Kidney capillary endothelial cell (primary cell): ENCODE results near the gene EEPD1.

Experiments used
- DNase-seq: peaks from one replicate; pipeline ENCODE4 v3.0.0-alpha.2; 2018; ENCODE audit warnings: low spot score

Gene EEPD1

DNA sequence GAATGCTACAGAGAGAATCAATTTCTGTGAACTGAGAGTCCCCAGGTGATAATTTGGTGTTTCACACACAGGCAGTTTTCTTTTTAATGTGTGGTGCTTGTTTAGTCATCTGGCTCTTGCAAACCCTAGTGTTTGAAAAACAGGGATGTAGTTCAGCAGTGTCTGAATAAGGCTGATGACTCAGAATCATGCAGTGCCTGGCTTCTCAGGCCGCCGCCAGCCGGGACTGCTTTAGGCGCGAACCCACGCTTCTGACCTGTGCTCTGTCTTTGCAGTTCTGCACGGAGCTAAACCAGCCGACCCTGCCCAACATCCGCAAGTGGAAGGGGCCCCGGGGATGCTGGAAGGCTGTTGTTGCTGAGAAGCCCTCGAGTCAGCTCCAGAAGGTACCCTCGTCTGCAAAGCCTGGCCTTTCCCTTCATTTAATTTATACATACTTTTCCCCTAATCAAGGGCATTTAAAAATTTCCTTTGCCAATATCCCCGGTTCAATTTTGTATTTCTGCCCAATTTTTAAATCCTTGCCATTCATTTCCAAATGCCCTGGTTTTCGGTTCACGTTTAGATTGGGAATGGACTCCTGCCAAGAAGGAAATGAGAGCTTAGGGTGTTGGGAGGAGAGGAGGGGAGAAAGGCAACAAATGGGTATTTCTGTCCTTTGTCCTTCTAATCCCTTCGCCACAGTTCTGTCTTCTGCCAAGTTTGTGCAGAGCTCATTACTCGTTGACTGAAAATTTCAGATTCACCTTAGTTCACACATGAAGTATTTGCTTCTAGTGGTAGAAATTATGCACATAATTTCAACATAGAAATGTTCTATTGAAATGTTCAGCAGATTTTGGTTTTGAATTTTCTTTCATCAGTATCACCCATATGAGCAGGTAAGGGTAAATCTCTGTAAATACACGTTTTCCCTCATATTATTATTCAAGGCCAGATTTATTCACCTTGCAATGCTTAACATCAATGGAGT, 128.1 kb downstream of the EEPD1 start:
- peak; percentile 68 for DNase-seq

DNA sequence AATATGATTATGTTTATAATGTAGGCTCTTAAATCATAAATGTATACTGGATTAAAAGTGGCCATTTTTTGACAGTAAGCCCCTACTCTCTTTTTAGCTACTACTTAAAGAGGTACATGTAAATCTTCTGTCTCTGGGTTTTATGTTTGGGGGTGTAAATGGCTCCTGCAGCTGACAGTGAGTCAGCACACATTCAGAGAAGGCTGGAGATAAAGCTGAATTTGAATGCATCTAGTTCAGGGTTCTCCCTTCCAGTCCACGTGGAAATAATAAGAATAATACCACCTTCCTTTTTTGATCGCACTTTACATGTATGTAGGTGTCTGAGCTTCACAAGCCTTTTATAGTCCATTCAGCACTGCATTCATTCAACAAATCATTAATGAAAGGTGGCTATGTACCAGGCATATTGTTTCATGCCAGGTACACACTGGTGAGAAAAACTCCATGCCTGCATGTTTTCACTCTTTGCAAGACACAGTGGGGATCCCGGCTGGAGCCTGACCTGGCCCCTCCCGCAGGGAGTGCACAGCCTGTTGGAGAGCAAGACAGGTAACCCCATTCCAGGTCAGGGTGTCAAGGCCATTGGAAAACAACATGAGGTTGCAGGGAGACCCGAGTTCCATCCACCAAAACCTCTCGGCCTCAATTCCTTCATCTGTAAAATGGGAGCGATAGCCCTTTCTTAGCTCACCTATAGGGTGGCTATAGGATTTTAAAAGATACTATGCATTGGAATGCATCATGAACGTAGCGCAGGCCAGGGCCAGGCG, 129.1 kb downstream of the EEPD1 start:
- DNase-seq = no peak

DNA sequence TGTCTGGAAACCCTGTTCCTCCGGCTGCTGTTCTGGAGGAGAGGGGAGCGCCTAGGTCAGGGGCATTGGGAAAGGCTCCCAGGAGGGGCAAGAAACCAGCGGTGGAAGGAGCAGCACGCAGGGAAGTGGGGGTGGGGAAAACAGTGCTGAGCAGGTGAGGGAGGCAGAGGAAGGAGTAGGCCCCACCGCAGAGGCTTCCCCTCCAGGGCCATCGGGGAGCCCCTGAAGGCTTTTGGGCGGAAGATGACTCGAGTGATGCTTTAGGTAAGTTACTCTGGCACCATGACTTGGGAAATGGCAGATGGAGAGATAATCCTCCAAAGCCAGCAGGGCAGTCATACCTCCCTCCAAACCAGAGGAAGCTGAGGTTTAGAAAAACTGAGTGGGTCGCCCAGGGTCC, 130.1 kb downstream of the EEPD1 start:
- DNase-seq = no peak

DNA sequence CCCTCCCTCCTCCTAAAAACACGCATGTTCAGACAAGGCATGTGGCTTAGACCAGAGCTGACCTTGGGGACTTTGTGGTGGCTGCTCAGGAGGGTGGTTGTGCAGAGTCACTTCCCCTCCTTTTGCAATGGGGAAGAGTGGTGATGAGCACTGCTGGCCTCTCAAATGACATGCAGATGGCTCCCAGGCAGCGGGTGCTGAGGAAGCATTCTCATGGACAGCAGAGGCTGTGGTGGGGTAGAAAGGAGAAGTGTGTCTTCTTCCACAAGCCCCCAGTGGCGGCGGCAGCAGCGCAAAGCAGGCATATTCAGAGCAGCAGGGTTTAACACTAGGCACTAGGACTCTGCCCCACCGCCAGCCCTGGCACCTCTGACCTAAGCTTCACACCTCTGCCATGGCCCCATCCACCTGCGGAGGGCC, 130.7 kb downstream of the EEPD1 start:
- DNase-seq = no peak

DNA sequence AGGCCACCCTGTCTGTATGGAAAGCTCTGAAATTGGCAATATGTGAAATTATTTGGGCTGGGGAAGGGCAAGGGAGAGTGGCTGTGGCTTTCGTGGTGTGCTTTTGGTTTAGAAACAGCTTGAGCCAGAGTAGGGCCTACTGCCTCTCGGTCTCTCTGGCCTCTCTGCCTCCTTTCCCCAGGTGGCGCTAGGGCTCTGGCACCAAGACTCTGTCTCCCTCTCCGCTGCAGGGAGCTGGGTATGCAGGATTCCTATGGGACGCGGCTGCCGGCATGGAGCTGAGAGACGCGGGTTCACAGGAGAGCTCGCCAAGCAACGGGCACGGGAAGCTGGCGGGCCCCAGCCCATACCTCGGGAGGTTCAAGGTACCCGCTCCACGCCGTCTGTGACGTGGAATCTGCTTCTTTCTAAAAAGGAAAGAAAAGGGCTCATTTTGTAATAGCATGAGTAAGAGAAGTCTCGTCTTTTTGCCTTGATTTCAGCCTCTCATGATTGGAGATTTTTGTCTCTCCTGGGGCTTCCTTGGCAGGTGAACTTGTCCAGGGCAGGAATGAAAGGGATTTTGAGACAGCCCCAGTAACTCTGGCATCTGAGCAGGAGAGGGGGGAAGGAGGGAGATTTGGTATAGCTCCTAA, 131.5 kb downstream of the EEPD1 start:
- no peak for DNase-seq

DNA sequence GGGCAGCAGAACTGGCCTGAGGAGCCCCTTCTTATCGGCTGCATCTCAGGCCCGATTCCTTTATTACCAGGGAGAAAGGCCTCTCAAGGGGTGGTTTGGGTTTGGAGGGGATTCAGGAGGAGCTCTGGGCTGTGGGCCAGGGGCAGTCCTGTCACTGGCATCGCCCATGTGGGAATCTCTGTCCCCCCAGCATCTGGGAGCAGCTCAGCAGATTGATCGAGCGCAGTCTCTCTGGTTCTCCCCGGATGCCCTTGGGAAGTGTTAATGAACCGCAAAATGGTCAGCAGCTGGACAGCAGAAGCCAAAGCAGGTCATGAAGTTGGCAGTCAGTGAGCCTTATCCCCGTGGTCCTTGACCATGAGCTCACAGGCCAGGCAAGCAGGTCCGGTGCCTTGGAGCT, 132.2 kb downstream of the EEPD1 start:
- no peak for DNase-seq

DNA sequence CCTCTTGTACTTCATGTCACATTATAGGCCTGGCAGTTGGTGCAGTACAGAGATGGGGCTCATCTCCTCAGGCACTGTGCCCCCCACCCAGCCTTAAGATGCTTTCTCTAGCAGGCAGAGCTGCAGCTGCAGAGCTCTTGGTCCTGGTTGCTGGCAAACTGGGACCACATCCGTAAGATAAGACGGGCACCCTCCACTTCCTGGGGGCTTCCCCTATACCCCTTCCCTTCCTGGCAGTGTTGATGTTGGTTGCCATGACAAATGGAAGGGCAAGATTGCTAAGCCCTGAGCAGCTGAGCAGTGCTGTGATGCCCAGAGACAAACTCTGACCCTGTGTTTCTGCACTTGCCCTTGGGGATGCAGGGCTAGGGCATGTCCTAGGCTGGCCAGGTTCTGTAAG, 133.2 kb downstream of the EEPD1 start:
- no peak for DNase-seq

DNA sequence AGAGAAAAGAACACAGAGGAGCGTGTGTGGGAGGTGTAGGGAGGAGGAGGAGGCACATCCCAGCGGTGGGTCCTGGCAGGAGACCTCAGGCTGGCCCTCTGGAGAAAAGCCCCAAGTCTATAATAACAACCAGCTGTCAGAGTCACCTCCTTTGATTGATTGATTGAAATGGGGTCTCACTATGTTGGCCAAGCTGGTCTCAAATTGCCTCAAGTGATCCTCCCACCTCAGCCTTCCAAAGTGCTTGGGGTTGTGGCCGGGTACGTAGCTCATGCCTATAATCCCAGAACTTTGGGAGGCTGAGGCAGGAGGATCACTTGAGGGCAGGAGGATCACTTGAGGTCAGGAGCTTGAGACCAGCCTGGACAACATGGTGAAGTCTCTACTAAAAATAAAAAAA, 133.6 kb downstream of the EEPD1 start:
- no peak for DNase-seq

DNA sequence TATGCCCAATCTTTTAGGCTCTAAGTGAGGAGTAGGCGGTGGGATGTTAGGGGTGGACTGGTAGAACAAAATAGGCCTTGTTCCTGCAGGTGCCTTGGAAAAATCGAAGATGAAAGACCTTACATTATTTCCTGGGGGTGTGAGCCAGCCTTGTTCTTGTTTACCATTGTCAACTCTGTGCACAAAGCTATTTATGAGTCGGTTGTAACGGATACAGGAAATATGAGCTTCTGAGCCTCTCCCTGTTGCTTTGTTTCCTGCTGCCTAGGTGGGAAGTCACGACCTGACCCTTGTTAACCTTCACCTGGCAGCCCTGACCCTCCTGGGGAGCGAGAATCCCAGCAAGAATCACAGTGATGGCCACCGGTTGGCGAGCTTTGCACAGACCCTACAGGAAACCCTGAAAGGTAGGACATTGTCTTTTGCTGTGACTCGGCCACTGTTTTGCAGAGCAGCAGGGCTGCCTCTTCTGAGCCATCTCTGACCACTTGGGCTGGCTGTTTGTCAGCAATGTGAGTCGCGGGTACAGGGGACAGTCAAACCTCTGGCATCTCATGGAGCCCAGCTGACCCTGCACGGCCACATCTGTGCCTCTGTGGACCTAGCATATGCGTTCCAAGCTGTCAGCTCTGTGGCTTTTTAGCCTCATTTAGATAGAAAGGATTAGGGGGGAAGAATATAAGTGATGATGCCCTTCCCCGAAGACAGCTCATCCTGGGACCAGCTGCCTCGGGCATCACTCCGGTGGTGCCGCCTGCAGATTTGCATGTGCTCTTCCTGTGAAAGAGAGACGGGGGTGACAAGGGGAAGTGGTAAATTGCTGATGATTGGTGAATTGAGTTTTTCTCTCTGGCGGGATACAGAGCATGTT, 134.6 kb downstream of the EEPD1 start:
- DNase-seq = peak; percentile 69

DNA sequence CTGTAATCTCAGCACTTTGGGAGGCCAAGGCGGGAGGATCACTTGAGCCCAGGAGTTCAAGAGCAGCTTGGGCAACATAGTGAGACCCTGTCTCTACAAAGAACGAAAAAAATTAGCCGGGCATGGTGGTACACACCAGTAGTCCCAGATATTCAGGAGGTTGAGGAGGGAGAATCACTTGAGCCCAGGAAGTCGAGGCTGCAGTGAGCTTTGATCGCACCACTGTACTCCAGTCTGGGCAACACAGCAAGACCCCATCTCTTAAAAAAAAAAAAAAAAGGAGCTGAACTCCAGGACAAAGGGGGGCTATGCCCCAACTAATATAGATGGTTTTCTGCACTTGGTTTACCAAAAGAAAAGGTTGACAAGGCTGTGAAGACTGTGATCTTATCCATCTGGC, 135.4 kb downstream of the EEPD1 start:
- DNase-seq = no peak

DNA sequence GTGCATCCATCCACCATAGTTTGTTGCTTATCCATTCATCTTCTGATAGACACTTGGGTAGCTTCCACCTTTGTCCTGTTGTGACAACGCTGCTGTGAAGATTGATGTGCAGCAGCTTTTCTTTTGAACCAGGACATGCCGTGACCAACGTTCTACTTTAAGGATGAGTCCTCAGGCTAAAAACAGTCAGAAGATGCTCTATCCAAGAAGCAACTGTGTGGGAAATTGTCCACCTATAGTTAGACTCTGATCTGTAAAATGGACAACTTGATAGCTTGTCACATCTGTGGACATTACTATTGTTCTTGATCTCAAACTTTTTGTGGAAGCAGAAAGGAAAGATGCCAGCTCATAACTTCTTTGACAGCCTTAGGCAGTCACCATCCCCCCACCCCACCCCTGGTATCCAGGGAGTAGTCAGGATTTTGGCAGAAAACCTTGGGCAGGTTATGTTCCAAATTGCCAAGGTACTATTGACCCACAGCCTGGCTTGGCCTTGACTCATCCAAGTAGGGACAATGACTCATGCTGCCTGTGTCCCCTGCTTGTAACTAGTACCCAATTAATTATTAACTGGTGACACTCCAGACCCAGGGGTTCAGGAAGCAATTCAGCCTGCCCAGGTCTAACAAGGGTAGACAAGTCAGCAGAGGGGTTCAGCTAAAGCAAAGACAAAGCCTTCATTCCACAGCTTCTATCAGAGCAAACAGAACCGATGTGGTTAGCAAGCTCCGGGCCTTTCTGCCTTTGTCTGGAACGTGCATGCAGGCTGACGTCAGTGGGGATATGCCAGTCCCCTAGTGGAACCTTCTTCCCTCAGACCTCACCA, 137.0 kb downstream of the EEPD1 start:
- DNase-seq = no peak

DNA sequence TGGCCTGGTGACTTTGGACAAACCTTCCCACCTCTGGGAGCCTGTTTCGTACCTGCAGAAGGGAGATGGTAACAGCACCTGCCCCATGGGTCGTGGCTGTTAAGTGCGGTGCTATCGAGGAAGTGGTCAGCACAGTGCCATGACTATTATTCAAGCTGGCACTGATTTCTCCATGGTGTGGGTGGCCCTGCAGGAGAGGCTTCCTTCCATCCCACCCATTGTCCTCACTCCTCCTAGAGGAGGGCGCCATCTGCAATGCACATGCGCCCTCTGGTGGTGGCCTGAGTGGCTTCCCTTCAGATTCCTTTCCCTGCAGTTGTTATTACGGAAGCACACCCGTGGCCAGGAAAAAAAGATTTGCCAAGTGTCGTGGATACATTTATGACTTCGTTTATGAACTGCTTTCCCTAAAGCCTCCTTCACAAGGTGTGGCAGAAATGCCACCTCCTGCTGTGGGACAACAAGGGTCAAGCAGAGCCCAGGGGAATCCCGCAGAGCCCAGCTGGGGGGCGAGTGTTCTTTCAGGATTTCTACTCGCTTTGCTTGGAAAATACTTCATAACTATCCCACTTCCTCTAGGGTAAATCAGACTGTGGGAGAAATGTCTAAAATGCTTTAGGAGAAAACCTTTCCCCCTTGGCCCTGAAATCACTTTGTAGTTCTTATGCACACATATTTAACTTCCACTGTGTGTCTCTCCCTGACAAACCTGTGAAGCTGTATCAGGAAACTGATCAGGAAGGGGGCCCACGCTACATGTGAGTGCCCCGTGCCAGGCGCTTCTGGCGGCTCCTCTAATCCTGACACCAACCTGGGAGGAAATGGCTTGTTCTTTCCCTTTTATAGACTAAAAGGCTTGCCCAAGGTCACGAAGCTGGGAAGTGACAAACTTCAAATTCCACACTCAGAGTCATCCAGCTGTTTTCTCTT, 138.6 kb downstream of the EEPD1 start:
- peak; percentile 93 for DNase-seq

DNA sequence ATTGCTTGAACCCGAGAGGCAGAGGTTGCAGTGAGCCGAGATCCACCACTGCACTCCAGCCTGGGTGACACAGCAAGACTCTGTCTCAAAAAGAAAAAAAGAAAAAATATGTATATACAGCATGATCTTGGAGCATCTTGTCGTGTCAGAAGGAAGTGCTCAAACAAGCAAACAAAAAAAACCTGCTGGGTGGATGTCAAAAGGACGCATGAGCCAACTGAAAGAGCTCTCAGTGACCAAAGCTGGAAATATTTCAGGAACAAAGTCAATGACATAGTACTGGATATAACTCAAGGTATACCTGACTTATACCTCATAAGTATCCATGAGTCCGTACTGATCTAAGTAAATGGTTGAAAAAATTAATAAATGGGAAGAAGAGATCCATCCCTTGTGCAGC, 142.0 kb downstream of the EEPD1 start:
- DNase-seq = no peak

DNA sequence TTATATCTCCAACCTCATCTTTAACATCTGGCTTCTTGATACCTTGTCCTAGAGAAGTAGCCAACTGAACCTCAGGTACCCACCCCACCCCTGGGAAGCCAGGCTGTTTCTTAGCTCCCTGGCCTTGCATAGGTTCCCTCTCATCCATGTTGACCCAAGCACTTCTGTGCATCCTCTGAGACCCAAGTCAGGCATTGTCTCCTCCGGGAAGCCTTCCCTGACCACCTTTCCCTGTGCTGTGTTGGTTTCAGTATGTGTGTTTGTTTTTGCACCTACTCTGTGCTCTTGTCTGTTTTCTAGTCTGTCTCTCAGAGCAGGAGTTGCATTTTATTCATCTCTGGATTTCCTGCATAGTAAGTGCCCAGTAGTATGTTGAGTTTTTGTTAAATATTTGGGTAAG, 143.2 kb downstream of the EEPD1 start:
- DNase-seq = no peak

DNA sequence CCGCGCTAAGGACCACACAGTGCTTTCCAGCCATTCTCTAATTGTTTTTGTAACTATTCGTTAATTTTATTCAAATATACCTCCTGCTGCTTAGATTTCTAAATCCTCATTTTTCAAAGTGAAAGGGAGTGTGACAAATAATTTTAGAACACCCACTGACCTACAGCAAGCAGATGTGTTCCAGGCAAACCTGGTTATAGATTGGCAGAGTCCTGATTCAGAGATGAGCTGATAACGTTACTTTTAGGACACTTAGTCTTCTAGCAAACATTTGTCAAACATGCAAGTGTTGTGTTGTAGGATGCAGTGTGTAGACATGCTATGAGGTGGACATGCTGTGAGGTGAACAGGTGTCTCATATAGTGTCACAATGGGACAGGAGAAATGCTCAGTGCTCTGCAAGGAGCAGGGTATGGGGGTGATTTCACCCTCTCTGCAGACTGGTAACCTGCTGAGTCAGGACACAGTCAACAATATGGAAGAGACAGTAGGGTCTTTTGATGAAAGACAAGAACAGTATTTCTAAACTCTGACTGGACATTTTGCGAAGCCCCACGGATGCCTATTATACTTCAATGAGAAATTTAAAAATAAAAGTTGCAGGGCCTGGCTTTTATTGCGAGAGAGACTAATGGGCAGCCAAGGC, 144.4 kb downstream of the EEPD1 start:
- no peak for DNase-seq

DNA sequence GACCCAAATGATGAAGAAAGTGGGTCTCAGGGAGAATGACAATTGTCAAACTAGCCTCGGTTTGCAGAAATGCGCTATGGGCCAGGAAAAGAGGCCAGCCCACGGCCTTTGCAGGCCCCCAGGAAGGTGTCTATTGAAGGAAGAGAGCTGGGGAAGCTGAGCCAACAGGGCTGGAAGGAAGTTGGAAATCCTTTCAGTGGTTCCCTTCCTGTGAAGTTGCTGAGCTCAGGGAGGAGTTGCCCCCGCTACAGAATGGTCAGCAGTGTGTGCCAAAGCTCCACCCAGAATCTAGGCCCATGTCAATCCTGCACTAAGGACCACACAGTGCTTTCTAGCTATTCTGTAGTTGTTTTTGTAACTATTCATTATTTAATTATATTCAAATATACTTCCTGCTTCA, 145.1 kb downstream of the EEPD1 start:
- DNase-seq = no peak

DNA sequence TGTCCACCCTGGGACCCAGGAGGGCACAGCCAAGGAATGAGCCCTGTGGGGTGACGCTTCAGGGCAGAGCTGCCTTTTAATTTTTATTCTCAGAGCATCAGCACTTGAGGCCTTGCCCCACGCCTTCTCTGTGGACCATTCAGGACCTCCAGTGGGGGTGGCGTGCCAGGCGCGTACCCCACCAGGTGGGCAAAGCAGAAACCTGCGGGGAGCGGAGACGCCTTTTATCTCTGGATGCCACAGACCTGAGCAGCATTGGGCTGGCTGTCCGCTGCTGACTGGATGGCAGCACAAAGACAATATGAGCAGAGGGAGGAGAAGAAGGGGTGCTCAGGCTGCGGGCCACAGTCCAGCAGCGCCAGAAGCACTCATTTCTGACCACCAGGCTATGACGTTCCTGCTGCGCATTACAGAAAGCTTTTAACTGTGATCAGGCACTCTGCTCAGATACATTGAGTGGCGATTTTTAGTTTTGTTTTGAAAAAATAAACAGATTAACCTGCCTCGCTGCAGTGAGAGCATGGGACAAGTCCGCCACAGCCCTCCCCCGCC, 146.2 kb downstream of the EEPD1 start:
- no peak for DNase-seq

DNA sequence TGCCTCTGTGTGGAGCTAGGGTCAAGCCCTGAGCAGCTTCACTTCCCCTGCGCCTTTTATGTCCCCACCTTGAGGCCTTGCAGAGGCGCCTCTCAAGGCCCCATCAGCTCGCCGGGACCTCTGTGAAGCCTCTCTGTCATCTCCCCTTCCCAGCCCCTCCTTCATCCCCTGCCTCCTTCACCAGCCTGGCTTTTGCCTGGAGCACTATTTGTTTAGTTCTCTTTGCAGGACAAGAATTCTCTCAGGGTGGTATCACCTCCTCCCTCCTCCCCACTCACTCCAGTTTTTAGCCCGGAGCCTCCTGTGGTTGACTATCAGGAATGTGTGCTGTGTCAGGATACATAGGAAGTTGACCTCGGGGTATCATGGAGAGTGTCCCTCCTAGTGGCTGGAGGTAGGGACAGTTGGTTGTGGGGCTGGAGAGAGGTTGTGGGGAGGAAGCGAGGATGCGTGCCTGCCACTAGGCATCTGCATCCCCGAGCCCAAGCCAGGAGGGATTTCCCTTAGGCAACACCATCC, 146.8 kb downstream of the EEPD1 start:
- DNase-seq = no peak
